ENCODE measurements around the gene NDUFV1.
"Not testable (repeated sequence)": the region's sequence is repeated elsewhere in the genome, so short reads cannot be mapped to it uniquely, and the experiment has no call there.

NDUFV1 gene

DNA sequence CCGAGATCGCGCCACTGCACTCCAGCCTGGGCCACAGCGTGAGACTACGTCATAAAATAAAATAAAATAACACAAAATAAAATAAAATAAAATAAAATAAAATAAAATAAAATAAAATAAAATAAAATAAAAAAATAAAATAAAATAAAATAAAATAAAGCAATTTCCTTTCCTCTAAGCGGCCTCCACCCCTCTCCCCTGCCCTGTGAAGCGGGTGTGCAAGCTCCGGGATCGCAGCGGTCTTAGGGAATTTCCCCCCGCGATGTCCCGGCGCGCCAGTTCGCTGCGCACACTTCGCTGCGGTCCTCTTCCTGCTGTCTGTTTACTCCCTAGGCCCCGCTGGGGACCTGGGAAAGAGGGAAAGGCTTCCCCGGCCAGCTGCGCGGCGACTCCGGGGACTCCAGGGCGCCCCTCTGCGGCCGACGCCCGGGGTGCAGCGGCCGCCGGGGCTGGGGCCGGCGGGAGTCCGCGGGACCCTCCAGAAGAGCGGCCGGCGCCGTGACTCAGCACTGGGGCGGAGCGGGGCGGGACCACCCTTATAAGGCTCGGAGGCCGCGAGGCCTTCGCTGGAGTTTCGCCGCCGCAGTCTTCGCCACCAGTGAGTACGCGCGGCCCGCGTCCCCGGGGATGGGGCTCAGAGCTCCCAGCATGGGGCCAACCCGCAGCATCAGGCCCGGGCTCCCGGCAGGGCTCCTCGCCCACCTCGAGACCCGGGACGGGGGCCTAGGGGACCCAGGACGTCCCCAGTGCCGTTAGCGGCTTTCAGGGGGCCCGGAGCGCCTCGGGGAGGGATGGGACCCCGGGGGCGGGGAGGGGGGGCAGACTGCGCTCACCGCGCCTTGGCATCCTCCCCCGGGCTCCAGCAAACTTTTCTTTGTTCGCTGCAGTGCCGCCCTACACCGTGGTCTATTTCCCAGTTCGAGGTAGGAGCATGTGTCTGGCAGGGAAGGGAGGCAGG, 23.2 kb upstream of the NDUFV1 start, which contains the start of gene GSTP1:
GSTP1 (plus strand) TSS at position 566 of the 958 bp plus-strand sequence; CDS start at position 598, 32 bp downstream.
- DNase-seq (ENCODE audit: low spot score), result peak; percentile 93
- TF ChIP-seq, protein P1, sequence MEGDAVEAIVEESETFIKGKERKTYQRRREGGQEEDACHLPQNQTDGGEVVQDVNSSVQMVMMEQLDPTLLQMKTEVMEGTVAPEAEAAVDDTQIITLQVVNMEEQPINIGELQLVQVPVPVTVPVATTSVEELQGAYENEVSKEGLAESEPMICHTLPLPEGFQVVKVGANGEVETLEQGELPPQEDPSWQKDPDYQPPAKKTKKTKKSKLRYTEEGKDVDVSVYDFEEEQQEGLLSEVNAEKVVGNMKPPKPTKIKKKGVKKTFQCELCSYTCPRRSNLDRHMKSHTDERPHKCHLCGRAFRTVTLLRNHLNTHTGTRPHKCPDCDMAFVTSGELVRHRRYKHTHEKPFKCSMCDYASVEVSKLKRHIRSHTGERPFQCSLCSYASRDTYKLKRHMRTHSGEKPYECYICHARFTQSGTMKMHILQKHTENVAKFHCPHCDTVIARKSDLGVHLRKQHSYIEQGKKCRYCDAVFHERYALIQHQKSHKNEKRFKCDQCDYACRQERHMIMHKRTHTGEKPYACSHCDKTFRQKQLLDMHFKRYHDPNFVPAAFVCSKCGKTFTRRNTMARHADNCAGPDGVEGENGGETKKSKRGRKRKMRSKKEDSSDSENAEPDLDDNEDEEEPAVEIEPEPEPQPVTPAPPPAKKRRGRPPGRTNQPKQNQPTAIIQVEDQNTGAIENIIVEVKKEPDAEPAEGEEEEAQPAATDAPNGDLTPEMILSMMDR (IDR thresholded peaks at IDR 0.05; ENCODE audit: extremely low read depth, missing control alignments), result peak; percentile 64

DNA sequence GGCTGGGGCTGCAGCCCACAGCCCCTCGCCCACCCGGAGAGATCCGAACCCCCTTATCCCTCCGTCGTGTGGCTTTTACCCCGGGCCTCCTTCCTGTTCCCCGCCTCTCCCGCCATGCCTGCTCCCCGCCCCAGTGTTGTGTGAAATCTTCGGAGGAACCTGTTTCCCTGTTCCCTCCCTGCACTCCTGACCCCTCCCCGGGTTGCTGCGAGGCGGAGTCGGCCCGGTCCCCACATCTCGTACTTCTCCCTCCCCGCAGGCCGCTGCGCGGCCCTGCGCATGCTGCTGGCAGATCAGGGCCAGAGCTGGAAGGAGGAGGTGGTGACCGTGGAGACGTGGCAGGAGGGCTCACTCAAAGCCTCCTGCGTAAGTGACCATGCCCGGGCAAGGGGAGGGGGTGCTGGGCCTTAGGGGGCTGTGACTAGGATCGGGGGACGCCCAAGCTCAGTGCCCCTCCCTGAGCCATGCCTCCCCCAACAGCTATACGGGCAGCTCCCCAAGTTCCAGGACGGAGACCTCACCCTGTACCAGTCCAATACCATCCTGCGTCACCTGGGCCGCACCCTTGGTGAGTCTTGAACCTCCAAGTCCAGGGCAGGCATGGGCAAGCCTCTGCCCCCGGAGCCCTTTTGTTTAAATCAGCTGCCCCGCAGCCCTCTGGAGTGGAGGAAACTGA, 22.4 kb upstream of the NDUFV1 start:
- TF ChIP-seq, protein P1 (IDR thresholded peaks at IDR 0.05; ENCODE audit: extremely low read depth, missing control alignments), result no peak
- DNase-seq (ENCODE audit: low spot score), result peak; percentile 51

DNA sequence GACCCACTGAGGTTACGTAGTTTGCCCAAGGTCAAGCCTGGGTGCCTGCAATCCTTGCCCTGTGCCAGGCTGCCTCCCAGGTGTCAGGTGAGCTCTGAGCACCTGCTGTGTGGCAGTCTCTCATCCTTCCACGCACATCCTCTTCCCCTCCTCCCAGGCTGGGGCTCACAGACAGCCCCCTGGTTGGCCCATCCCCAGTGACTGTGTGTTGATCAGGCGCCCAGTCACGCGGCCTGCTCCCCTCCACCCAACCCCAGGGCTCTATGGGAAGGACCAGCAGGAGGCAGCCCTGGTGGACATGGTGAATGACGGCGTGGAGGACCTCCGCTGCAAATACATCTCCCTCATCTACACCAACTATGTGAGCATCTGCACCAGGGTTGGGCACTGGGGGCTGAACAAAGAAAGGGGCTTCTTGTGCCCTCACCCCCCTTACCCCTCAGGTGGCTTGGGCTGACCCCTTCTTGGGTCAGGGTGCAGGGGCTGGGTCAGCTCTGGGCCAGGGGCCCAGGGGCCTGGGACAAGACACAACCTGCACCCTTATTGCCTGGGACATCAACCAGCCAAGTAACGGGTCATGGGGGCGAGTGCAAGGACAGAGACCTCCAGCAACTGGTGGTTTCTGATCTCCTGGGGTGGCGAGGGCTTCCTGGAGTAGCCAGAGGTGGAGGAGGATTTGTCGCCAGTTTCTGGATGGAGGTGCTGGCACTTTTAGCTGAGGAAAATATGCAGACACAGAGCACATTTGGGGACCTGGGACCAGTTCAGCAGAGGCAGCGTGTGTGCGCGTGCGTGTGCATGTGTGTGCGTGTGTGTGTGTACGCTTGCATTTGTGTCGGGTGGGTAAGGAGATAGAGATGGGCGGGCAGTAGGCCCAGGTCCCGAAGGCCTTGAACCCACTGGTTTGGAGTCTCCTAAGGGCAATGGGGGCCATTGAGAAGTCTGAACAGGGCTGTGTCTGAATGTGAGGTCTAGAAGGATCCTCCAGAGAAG, 21.6 kb upstream of the NDUFV1 start:
- DNase-seq (ENCODE audit: low spot score), result no peak
- TF ChIP-seq, protein P1 (IDR thresholded peaks at IDR 0.05; ENCODE audit: extremely low read depth, missing control alignments), result no peak

DNA sequence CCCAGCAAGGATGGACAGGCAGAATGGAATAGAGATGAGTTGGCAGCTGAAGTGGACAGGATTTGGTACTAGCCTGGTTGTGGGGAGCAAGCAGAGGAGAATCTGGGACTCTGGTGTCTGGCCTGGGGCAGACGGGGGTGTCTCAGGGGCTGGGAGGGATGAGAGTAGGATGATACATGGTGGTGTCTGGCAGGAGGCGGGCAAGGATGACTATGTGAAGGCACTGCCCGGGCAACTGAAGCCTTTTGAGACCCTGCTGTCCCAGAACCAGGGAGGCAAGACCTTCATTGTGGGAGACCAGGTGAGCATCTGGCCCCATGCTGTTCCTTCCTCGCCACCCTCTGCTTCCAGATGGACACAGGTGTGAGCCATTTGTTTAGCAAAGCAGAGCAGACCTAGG, 20.8 kb upstream of the NDUFV1 start:
- TF ChIP-seq, protein P1 (IDR thresholded peaks at IDR 0.05; ENCODE audit: extremely low read depth, missing control alignments), result no peak
- no peak for DNase-seq (ENCODE audit: low spot score)

DNA sequence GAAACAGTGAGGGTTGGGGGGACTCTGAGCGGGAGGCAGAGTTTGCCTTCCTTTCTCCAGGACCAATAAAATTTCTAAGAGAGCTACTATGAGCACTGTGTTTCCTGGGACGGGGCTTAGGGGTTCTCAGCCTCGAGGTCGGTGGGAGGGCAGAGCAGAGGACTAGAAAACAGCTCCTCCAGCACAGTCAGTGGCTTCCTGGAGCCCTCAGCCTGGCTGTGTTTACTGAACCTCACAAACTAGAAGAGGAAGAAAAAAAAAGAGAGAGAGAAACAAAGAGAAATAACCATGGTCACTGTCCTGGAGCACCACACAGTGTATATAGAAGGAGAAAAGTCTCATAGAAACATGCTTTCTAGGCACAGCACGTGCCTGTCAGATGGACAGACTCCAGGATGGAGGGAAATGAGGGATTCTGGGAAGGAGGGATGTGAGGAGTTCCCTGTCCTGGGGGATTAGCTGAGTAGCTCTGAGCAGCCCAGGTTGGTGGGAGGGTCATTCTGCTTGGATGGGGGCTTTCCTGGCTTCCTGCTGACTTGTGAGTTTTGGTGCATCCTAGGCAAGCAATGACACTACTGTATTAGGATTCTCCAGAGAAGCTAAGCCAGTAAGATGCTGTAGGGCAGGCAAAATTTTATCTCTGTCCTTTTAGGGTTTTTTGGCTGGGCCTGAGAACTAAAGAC, 20.0 kb upstream of the NDUFV1 start:
- TF ChIP-seq, protein P1 (IDR thresholded peaks at IDR 0.05; ENCODE audit: extremely low read depth, missing control alignments), result no peak
- DNase-seq (ENCODE audit: low spot score), result no peak

DNA sequence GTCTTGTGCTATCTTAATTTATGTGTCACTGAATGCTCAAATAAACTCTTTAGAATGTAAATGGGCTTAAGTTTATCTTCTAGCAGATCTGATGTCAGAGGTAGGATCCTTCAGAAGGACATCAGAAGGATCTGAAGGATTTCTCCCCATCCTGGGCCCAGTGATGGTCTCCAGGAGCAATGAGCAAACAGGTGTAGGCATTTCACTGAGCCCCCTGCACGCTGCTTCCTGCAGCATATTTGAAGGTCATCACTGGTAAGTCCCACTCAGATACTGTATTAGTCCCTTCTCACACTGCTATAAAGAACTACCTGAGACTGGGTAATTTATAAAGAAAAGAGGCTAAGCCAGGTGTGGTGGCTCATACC, 18.6 kb upstream of the NDUFV1 start:
- TF ChIP-seq, protein P1 (IDR thresholded peaks at IDR 0.05; ENCODE audit: extremely low read depth, missing control alignments), result no peak
- DNase-seq (ENCODE audit: low spot score), result no peak

DNA sequence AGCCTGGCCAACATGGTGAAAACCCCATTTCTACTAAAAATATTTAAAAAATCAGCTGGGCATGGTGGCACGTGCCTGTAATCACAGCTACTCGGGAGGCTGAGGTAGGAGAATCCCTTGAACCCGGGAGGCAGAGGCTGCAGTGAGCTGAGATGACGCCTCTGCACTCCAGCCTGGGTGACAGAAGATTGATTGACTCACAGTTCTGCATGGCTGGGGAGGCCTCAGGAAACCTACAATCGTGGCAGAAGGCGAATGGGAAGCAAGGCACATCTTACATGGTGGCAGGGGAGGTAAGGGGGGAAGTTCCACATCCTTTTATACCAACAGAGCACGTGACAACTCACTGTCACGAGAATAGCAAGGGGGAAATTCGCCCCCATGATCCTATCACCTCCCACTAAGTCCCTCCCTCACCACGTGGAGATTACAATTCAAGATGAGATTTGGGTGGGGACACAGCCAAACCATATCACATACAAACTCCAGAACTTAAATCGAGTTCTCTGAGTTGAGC, 17.8 kb upstream of the NDUFV1 start:
- DNase-seq (ENCODE audit: low spot score), result not testable (repeated sequence)
